ENCODE results near the gene FERMT1.
A peak's percentile ranks its signal among the peaks of the same experiment; 100 is the strongest.

Gene FERMT1

GRCh38 chr20:6127825-6128224 lies 5.0 kb upstream of the FERMT1 start:
- Histone ChIP-seq H3K9me3 (ENCODE audit: severe bottlenecking) (no peaks in the 10 kb centered on the region), H3K27ac (ENCODE audit: poor library complexity, severe bottlenecking) (no peak overlapping the region), H3K36me3 (ENCODE audit: low read depth) (no peaks in the 10 kb centered on the region), H3K4me3 (ENCODE audit: severe bottlenecking) (no peak overlapping the region), H3K27me3 (ENCODE audit: insufficient read depth, poor library complexity, severe bottlenecking) (no peaks in the 10 kb centered on the region), H3K4me1 (ENCODE audit: insufficient read depth, poor library complexity, severe bottlenecking) (peaks cover 5% of the 10 kb centered on the region)
- TF ChIP-seq CTCF (IDR thresholded peaks at IDR 0.05; ENCODE audit: poor library complexity, severe bottlenecking): no peak
- DNase-seq (ENCODE audit: low spot score) (no peak), ATAC-seq (ENCODE audit: low read depth) (no peak)

- Histone ChIP-seq H3K36me3 (ENCODE audit: low read depth) (no peaks in the 10 kb centered on the region), H3K27ac (ENCODE audit: poor library complexity, severe bottlenecking) (no peak overlapping the region), H3K9me3 (ENCODE audit: severe bottlenecking) (no peaks in the 10 kb centered on the region), H3K27me3 (ENCODE audit: insufficient read depth, poor library complexity, severe bottlenecking) (no peaks in the 10 kb centered on the region), H3K4me1 (ENCODE audit: insufficient read depth, poor library complexity, severe bottlenecking) (peaks cover 5% of the 10 kb centered on the region), H3K4me3 (ENCODE audit: severe bottlenecking) (no peak overlapping the region)
- TF ChIP-seq CTCF (IDR thresholded peaks at IDR 0.05; ENCODE audit: poor library complexity, severe bottlenecking): no peak
- no peak for ATAC-seq (ENCODE audit: low read depth)
- DNase-seq (ENCODE audit: low spot score): no peak
Measured at GRCh38 chr20:6126846-6127245, 4.0 kb upstream of the FERMT1 start.

- DNase-seq (ENCODE audit: low spot score): no peak
- H3K4me3 ChIP-seq (ENCODE audit: severe bottlenecking): peak overlapping the region; percentile 53
- H3K27ac ChIP-seq (ENCODE audit: poor library complexity, severe bottlenecking): peak overlapping the region; percentile 95
- TF ChIP-seq CTCF (IDR thresholded peaks at IDR 0.05; ENCODE audit: poor library complexity, severe bottlenecking): no peak
- no peaks in the 10 kb centered on the region for H3K27me3 ChIP-seq (ENCODE audit: insufficient read depth, poor library complexity, severe bottlenecking)
- H3K36me3 ChIP-seq (ENCODE audit: low read depth): peaks cover 26% of the 10 kb centered on the region
- peaks cover 22% of the 10 kb centered on the region for H3K4me1 ChIP-seq (ENCODE audit: insufficient read depth, poor library complexity, severe bottlenecking)
- no peaks in the 10 kb centered on the region for H3K9me3 ChIP-seq (ENCODE audit: severe bottlenecking)
- ATAC-seq (ENCODE audit: low read depth): no peak
Measured at GRCh38 chr20:6123649-6124014, 802 bp upstream of the FERMT1 start.

- H3K4me1 ChIP-seq (ENCODE audit: insufficient read depth, poor library complexity, severe bottlenecking): peaks cover 22% of the 10 kb centered on the region
- TF ChIP-seq CTCF (IDR thresholded peaks at IDR 0.05; ENCODE audit: poor library complexity, severe bottlenecking): no peak
- peak; percentile 72 for DNase-seq (ENCODE audit: low spot score)
- peak overlapping the region; percentile 95 for H3K27ac ChIP-seq (ENCODE audit: poor library complexity, severe bottlenecking)
- peaks cover 36% of the 10 kb centered on the region for H3K36me3 ChIP-seq (ENCODE audit: low read depth)
- H3K4me3 ChIP-seq (ENCODE audit: severe bottlenecking): peak overlapping the region; percentile 53
- peak; percentile 32 for ATAC-seq (ENCODE audit: low read depth)
- no peaks in the 10 kb centered on the region for H3K27me3 ChIP-seq (ENCODE audit: insufficient read depth, poor library complexity, severe bottlenecking)
- H3K9me3 ChIP-seq (ENCODE audit: severe bottlenecking): no peaks in the 10 kb centered on the region
Measured at GRCh38 chr20:6122111-6122872, 538 bp downstream of the FERMT1 start.

- Histone ChIP-seq H3K27ac (ENCODE audit: poor library complexity, severe bottlenecking) (peak overlapping the region; percentile 95), H3K4me1 (ENCODE audit: insufficient read depth, poor library complexity, severe bottlenecking) (peaks cover 22% of the 10 kb centered on the region), H3K4me3 (ENCODE audit: severe bottlenecking) (peak overlapping the region; percentile 53), H3K9me3 (ENCODE audit: severe bottlenecking) (no peaks in the 10 kb centered on the region), H3K27me3 (ENCODE audit: insufficient read depth, poor library complexity, severe bottlenecking) (no peaks in the 10 kb centered on the region), H3K36me3 (ENCODE audit: low read depth) (peaks cover 44% of the 10 kb centered on the region)
- TF ChIP-seq CTCF (IDR thresholded peaks at IDR 0.05; ENCODE audit: poor library complexity, severe bottlenecking): no peak
- no peak for DNase-seq (ENCODE audit: low spot score)
- no peak for ATAC-seq (ENCODE audit: low read depth)
Measured at GRCh38 chr20:6121504-6121903, 1.3 kb downstream of the FERMT1 start.
